Transverse colon (tissue), 4 donors: ENCODE results near the gene KRT1. TPM values are rescaled to one million over a fixed set of nuclear protein-coding genes. Genes with fewer than 3 reads are reported as not detected.

Experiments used
- DNase-seq: peaks from one replicate; pipeline ENCODE4 v3.0.0-alpha.2; 2019
- H3K27ac ChIP-seq, 4 donors: fragments of 200-600 bp; sonication (generic); 2 replicates each; pipeline ENCODE4 v1.5.1; 2016 to 2018; ENCODE audit warnings: inconsistent platforms in 4 of 4
- H3K27me3 ChIP-seq: fragments of 200-600 bp; sonication (generic); 2 replicates; pipeline ENCODE4 v1.5.1; 2017; ENCODE audit warnings: inconsistent platforms
- H3K36me3 ChIP-seq, 4 donors: fragments of 200-600 bp; sonication (generic); 2 replicates each; pipeline ENCODE4 v1.5.1; 2017 to 2019; ENCODE audit warnings: inconsistent platforms in 4 of 4
- H3K4me1 ChIP-seq, 4 donors: fragments of 200-600 bp; sonication (generic); 2 replicates each; pipeline ENCODE4 v1.5.1; 2017 to 2020; ENCODE audit warnings: inconsistent platforms in 4 of 4
- H3K4me3 ChIP-seq, 4 donors: fragments of 200-600 bp; sonication (generic); 1 replicate in 1 of 4; 2 replicates in 3 of 4; pipeline versions ENCODE4 v1.5.1 to v1.6.1; 2017 to 2019; ENCODE audit warnings: inconsistent platforms in 4 of 4
- H3K9me3 ChIP-seq, 2 donors: fragments of 200-600 bp; sonication (generic); 2 replicates each; pipeline ENCODE4 v1.5.1; 2017 to 2019; ENCODE audit warnings: inconsistent platforms in 2 of 2
- EP300 ChIP-seq: sonication (generic); formaldehyde crosslinking; IDR thresholded peaks from one replicate; pipeline ENCODE4 v1.6.1; 2017; ENCODE audit warnings: antibody characterized with exemption, low read depth
- POLR2A ChIP-seq: fragments of 450-650 bp; IDR thresholded peaks from one replicate; pipeline ENCODE4 v1.6.1; 2016; ENCODE audit warnings: antibody characterized with exemption, mild to moderate bottlenecking, moderate library complexity
- POLR2AphosphoS5 ChIP-seq, 3 donors: sonication (generic); formaldehyde crosslinking; IDR thresholded peaks; one replicate each; pipeline ENCODE4 v1.6.1; 2016; ENCODE audit warnings: antibody characterized with exemption in 3 of 3
- WGBS, 2 donors: methylation state at CpG; one replicate each; pipeline ENCODE4 v1.1.5; 2018; ENCODE audit warnings: low coverage in 1 of 2; 5-methylcytosine and 5-hydroxymethylcytosine counted together
- in situ Hi-C, 4 donors: fragments of 200-750 bp; cut with MboI; loops; one replicate each; pipeline versions ENCODE4 v1.15.0 to v1.15.1; 2017; ENCODE audit warnings: low sequenced_read_pairs in 3 of 4, low pct_ligation_motif_present in 1 of 4, low pct_unique_long_range_greater_than_20kb in 1 of 4
- intact Hi-C: fragments of 100-400 bp; cut with DNase I; formaldehyde crosslinking; loops from one replicate; pipeline ENCODE4 v1.15.1; 2023; ENCODE audit warnings: low total_unique reads
- total RNA-seq, 4 donors: library from RNA; depleted of rRNA; stranded (reverse); fragments of >200 nt; gene quantifications; one replicate each; pipeline ENCODE4 v1.1.0, GENCODE V29; 2016
- TF ChIP-seq, protein P1 (sequence below), 5 experiments: fragments of 200-600 bp in 3 of 5; fragments of 450-650 bp in 2 of 5; sonication (generic) in 3 of 5; IDR thresholded peaks; 1 replicate in 2 of 5; 2 replicates in 3 of 5; pipeline ENCODE4 v1.5.1; 2016 to 2017; ENCODE audit warnings: antibody characterized with exemption in 5 of 5, inconsistent platforms in 3 of 5, mild to moderate bottlenecking in 2 of 5, moderate library complexity in 1 of 5

The KRT1 gene
- total RNA-seq, 4 donors from 2014 or later = not detected

DNA sequence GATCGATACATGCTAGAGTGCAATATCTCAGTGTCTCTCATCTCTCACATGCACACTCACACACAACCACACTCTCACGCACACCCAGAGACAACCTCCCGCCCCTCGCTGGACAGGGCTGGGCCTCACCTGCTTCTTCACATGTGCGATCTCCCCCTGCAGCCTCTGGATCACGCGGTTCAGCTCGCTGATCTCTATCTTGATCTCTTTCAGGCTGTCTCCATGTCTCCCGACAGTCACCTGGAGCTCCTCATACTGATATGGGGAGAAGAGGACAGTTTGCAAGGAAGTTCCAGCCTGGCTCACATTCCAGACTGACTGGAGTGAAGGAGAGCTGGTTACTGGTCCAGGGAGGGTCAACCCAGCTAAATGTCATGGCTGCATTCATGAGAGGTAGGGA is 32.6 kb downstream of the KRT1 start:
- DNase-seq = no peak
- no peak overlapping the region for H3K4me3 ChIP-seq
- no peak overlapping the region for H3K27ac ChIP-seq
- TF ChIP-seq EP300 = no peak
- no peak for TF ChIP-seq POLR2A
- TF ChIP-seq, protein P1, sequence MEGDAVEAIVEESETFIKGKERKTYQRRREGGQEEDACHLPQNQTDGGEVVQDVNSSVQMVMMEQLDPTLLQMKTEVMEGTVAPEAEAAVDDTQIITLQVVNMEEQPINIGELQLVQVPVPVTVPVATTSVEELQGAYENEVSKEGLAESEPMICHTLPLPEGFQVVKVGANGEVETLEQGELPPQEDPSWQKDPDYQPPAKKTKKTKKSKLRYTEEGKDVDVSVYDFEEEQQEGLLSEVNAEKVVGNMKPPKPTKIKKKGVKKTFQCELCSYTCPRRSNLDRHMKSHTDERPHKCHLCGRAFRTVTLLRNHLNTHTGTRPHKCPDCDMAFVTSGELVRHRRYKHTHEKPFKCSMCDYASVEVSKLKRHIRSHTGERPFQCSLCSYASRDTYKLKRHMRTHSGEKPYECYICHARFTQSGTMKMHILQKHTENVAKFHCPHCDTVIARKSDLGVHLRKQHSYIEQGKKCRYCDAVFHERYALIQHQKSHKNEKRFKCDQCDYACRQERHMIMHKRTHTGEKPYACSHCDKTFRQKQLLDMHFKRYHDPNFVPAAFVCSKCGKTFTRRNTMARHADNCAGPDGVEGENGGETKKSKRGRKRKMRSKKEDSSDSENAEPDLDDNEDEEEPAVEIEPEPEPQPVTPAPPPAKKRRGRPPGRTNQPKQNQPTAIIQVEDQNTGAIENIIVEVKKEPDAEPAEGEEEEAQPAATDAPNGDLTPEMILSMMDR (IDR thresholded peaks at IDR 0.05) = no peak
- no peak for TF ChIP-seq POLR2AphosphoS5 (IDR thresholded peaks at IDR 0.05)
- in situ Hi-C loops = no loop called here
- intact Hi-C loops = no loop called here
- H3K4me1 ChIP-seq = peaks cover 0 to 10% (median 3%) of the 10 kb centered on the region in 4 donors
- no peaks in the 10 kb centered on the region for H3K9me3 ChIP-seq
- H3K36me3 ChIP-seq = no peaks in the 10 kb centered on the region
- WGBS, 2 donors = 83 to 92% methylated on average over 1 to 9 of the region's 9 CpGs
- no peaks in the 10 kb centered on the region for H3K27me3 ChIP-seq

DNA sequence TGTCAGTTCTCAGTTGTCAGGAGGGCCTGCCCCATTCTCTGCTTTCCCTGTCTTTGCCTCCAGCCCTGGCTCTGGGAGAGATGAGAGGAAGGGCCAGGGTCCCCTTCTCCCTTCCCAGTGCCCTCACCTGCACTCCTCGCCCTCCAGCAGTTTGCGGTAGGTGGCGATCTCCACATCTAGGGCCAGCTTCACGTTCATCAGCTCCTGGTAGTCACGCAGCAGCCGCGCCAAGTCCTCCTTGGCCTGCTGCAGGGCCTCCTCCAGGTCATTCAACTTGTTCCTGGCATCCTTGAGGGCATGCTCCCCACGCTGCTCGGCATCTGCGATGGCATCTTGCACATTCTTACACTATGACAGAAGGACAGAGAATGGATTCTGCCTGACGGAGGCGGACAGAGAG is 33.6 kb downstream of the KRT1 start:
- Histone ChIP-seq H3K4me3 (no peak overlapping the region), H3K36me3 (no peaks in the 10 kb centered on the region), H3K27me3 (peaks cover 5% of the 10 kb centered on the region), H3K27ac (no peak overlapping the region), H3K9me3 (no peaks in the 10 kb centered on the region), H3K4me1 (peaks cover 0 to 10% (median 3%) of the 10 kb centered on the region in 4 donors)
- in situ Hi-C loops = no loop called here
- TF ChIP-seq POLR2AphosphoS5 (IDR thresholded peaks at IDR 0.05) (no peak), POLR2A (no peak), EP300 (no peak)
- TF ChIP-seq, protein P1 (IDR thresholded peaks at IDR 0.05) = no peak
- 93% methylated on average over 12 of the region's 12 CpGs; no CpG with 5 or more reads in 1 of the 2 donors for WGBS, 2 donors
- DNase-seq = no peak
- intact Hi-C loops = no loop called here

DNA sequence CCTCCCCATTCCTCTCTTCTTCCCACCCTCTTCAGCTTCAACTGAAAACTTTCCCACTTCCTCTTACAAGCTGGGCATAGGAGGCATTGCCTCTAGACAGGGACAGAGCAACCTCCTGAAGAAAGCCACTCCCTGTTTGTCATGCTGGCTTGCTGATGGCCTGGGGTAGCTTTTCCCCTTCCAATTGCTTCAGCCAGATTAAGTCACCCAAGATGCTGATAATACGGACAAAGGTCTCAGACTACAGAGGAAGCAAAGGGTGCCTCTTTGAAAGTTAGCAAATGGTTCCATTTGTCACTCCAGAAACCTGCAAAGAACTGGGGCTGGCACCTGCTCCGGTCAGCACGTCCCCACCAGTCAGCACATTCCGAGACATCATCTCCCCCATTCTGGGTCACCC is 34.2 kb downstream of the KRT1 start:
- WGBS, 2 donors = 79% methylated on average over 4 of the region's 4 CpGs; no CpG with 5 or more reads in 1 of the 2 donors
- intact Hi-C loops (no loop called here), in situ Hi-C loops (no loop called here)
- no peaks in the 10 kb centered on the region for H3K36me3 ChIP-seq
- H3K4me1 ChIP-seq = peaks cover 0 to 7% (median 3%) of the 10 kb centered on the region in 4 donors
- H3K4me3 ChIP-seq = no peak overlapping the region
- H3K27me3 ChIP-seq = peaks cover 5% of the 10 kb centered on the region
- no peak for DNase-seq
- TF ChIP-seq, protein P1 (IDR thresholded peaks at IDR 0.05) = no peak
- no peak for TF ChIP-seq POLR2AphosphoS5 (IDR thresholded peaks at IDR 0.05)
- no peak overlapping the region for H3K27ac ChIP-seq
- H3K9me3 ChIP-seq = no peaks in the 10 kb centered on the region

DNA sequence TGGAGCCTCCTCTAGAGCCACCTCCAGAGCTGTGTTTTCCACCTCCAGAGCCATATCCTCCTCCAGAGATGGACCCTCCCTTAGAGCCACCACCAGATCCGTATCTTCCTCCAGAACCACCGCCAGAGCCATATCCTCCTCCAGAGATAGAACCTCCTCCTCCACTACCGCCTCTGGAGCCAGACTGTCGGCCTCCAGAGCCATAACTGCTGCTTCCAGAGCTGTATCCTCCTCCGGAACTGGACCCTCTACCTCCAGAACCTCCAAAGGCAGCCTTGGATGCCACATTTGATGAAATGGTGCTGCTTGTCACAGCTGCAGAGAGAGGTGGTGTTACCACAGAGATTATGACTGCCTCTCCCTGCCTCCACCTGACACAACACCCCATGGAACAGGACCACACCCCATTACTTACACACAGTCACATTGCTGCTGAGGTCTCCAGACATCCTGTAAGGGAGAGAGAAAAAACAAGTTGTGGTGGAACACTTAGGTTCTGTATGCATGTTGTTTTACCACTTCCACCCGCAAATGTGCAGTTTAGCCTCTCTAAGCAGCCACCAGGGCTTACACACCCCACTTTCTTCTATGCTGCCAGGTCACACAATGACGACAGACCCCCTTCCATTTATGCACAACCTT is 35.0 kb downstream of the KRT1 start:
- no peak for TF ChIP-seq POLR2A
- TF ChIP-seq EP300 = no peak
- TF ChIP-seq POLR2AphosphoS5 (IDR thresholded peaks at IDR 0.05) = no peak
- TF ChIP-seq, protein P1 (IDR thresholded peaks at IDR 0.05) = no peak
- H3K36me3 ChIP-seq = no peaks in the 10 kb centered on the region
- H3K27me3 ChIP-seq = peaks cover 5% of the 10 kb centered on the region
- in situ Hi-C loops = no loop called here
- WGBS, 2 donors = 75 to 83% methylated on average over 2 to 7 of the region's 7 CpGs
- intact Hi-C loops = no loop called here
- H3K4me3 ChIP-seq = no peak overlapping the region
- H3K27ac ChIP-seq = no peak overlapping the region
- DNase-seq = no peak
- no peaks in the 10 kb centered on the region for H3K9me3 ChIP-seq
- peaks cover 0 to under 1% (median 0%) of the 10 kb centered on the region in 4 donors for H3K4me1 ChIP-seq
